Activated naive CD8-positive, alpha-beta T cell (primary cell): ENCODE data around the gene B4GALT2.

Experiments
- H3K27ac Mint-ChIP-seq: one replicate; pipeline ENCODE4 v1.8.0; 2021; ENCODE audit warnings: mixed read lengths
- H3K27me3 Mint-ChIP-seq: one replicate; pipeline ENCODE4 v1.8.0; 2021; ENCODE audit warnings: mixed read lengths
- H3K36me3 Mint-ChIP-seq: one replicate; pipeline ENCODE4 v1.8.0; 2021; ENCODE audit warnings: mixed read lengths
- H3K4me1 Mint-ChIP-seq: one replicate; pipeline ENCODE4 v1.8.0; 2021; ENCODE audit warnings: low read depth, mixed read lengths
- H3K4me3 Mint-ChIP-seq: one replicate; pipeline ENCODE4 v1.8.0; 2021; ENCODE audit warnings: mild to moderate bottlenecking, mixed read lengths
- H3K9me3 Mint-ChIP-seq: one replicate; pipeline ENCODE4 v1.8.0; 2021; ENCODE audit warnings: low read depth, mixed read lengths

The B4GALT2 gene

DNA sequence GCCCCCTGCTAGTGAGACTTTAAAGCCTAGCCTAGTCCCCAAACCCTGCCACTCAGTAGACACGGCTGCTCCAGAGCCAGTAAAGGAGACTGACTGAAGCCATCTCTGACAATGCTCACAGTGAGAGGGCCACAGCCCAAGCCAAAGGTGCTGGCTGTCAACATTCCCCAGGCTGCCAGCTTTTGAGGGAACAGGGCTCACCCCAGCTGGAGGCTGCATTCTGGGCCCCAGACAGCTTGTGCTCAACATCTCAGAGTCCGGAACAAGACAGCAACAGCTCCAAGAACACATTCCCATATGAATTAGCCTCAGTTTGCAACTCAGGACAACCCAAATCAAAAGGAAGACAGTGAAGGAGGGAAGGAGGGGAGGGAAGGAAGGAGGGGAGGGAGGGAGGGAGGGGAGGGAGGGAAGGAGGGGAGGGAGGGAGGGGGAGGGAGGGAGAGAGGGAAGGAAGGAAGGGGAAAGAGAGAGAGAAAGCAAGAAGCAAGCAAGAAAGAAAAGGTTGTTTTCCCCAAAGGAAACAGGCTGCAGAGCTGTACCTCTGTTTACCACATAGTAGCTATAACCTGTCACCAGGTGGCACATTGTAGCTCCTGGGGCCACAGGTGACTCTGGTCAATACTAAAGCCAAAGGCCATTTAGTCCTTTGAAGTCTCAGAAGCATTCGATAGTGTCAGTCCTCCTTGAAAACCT lies 40.0 kb upstream of the B4GALT2 start:
- no peak overlapping the region for H3K27ac Mint-ChIP-seq
- H3K4me1 Mint-ChIP-seq = peaks cover 20% of the 10 kb centered on the region
- H3K27me3 Mint-ChIP-seq = peaks cover 1% of the 10 kb centered on the region
- no peaks in the 10 kb centered on the region for H3K9me3 Mint-ChIP-seq
- no peak overlapping the region for H3K4me3 Mint-ChIP-seq
- H3K36me3 Mint-ChIP-seq = no peaks in the 10 kb centered on the region

DNA sequence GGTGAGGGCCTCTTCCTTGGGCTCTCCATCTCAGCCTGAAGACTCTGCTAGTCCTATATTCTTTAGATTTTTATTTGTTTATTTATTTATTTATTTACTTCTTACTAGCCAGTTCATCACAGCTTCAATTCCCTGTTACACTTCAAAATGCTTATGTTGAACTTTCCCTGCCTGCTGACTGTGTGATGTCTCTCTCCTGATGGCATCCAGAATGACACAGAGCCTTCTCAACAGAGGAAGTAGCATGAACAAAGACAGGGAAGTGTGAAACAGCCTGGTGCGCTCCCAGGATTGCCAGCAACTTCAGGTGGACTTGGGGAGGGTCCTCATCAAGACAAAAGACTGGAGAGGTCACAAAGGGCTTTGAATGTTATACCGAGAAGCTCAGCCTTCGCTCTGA lies 36.6 kb upstream of the B4GALT2 start:
- H3K4me3 Mint-ChIP-seq = no peak overlapping the region
- H3K36me3 Mint-ChIP-seq = no peaks in the 10 kb centered on the region
- no peak overlapping the region for H3K27ac Mint-ChIP-seq
- H3K4me1 Mint-ChIP-seq = peaks cover 23% of the 10 kb centered on the region
- no peaks in the 10 kb centered on the region for H3K27me3 Mint-ChIP-seq
- H3K9me3 Mint-ChIP-seq = no peaks in the 10 kb centered on the region

DNA sequence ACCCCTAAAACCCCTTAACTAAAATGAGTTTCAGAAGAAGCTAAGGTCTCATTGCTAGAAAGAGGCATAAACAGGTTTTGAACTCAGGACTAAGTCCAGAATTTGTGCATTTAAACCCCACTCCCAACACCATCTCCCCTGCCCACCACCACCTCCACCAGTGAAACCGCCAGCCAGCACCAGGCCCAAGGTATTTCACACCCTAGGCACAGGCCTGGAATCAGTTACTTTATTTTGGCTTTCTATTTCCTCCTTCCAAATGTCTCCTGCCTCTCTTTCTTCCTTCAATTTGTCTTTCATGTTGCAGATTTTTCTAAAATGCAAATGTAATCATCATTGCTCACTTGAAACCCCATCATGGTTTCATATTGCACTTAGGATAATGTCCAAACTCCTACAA lies 34.1 kb upstream of the B4GALT2 start:
- Mint-ChIP-seq H3K36me3 (no peaks in the 10 kb centered on the region), H3K27ac (peak overlapping the region; percentile 58), H3K27me3 (no peaks in the 10 kb centered on the region), H3K9me3 (no peaks in the 10 kb centered on the region), H3K4me1 (peaks cover 42% of the 10 kb centered on the region), H3K4me3 (peak overlapping the region; percentile 95)

DNA sequence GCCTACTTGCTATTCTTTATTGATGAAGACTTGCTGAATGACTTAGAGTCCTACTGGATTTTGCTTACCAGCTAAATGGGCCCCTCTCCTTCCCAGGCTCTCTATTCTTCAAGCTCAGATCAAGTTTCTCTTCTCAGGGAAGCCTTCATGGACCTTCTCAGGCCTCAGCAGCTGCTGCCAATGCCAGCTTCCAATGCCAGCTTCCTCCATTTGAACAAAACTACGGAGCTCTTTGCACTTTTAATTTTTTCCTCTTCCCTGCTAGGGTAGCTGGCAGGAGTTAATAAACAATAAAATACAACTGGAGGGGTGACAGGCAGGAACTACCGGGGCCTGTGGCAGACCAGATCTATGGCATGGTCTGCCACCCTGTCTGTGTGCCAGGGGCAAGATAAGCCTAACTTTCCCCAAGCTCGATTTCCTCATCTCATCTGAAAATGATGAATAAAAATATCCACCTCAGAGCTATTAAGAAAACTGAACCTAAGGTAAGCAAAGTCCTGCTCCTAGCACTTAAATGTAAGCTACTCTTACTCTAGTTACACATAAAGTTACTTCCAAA lies 33.3 kb upstream of the B4GALT2 start:
- Mint-ChIP-seq H3K4me3 (peak overlapping the region; percentile 95), H3K27me3 (no peaks in the 10 kb centered on the region), H3K27ac (peak overlapping the region; percentile 96), H3K36me3 (peaks cover 5% of the 10 kb centered on the region), H3K9me3 (no peaks in the 10 kb centered on the region), H3K4me1 (peaks cover 47% of the 10 kb centered on the region)

DNA sequence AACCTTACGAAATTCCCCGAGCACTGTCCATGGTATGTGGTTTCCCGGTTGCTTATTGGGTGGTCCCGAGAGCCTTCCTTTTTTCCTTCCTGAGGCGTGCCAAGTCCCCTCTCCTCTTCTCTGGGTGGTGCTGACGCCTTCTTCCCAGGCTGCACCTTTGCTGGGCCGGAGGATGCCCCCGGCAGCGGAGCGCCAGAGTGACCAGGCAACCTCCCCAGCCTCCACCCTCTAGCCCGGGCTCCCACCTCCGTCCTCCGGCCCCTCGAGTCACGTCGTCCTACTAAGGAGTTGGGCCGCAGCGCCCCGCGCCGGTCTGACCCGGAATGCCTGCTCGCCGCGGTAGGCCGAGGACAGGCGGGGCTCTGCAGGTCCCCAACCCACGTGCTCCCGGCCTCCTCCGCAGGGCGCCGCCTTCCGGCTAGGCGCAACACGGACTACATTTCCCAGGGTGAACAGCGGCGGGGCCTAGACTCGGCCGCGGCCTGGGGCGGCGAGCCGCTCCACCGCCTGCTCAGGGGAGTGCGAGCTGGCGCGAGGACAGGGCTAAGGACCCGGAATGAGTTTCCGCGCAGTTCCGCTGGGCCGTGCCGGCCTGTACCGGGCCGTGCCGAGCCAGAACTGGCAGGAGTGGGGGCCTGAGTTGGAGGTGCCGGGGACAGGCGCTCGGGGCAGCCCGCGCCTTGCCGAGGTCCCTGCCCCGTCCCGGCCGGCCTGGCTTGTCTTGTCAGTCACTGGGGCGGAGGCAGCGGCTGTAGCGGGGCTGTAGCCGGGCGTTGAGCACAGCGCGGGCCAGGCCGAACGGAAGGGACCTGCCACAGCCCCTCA lies 32.6 kb upstream of the B4GALT2 start, which contains the start of gene IPO13:
TSS of gene IPO13 (plus strand) at position 715 of the 825 bp plus-strand sequence. CDS start 651 bp downstream, outside the sequence.
- Mint-ChIP-seq H3K27me3 (no peaks in the 10 kb centered on the region), H3K9me3 (no peaks in the 10 kb centered on the region), H3K4me1 (peaks cover 53% of the 10 kb centered on the region), H3K36me3 (peaks cover 5% of the 10 kb centered on the region), H3K4me3 (peak within 1 kb of the TSS; percentile 95), H3K27ac (peak within 1 kb of the TSS; percentile 96)

DNA sequence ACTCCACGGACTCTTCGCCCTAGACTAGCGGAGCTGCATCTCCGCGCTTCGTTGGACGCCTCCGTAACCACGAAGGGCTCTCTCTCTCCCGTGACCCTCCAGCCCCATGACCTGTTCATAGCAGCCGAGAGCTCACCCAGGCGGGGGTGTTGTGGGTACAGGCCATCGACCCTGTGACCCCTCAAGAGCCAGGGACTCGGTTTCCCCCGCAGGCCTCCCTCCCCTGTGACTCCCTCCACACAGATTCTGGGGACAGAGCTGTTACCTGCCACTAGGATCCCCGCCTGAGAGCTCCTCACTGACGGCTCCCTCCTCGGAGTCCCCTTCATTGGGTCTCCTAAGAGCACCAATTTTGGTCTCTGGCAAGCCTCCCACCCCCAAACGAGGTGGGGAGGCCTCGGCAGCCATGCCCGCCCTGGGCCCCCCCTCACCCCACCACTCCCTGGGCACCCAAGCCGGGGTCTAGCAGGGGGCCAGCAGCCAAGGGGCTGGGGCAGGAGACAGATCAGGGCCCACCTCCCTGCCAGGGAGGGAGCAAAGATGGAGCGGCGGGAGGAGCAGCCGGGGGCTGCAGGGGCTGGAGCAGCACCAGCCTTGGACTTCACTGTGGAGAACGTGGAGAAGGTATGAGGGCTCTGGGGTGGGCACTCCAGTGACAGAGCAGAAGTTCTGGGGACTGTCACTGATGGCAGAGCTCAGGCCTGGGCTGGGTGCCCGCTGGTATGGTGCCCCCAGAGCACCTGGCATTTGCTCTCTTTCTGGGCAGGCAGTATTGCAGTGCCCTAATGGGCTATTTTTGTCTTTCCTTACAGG lies 31.7 kb upstream of the B4GALT2 start:
- Mint-ChIP-seq H3K4me3 (peak overlapping the region; percentile 95), H3K27me3 (no peaks in the 10 kb centered on the region), H3K36me3 (peaks cover 5% of the 10 kb centered on the region), H3K4me1 (peaks cover 57% of the 10 kb centered on the region), H3K9me3 (no peaks in the 10 kb centered on the region), H3K27ac (peak overlapping the region; percentile 96)

DNA sequence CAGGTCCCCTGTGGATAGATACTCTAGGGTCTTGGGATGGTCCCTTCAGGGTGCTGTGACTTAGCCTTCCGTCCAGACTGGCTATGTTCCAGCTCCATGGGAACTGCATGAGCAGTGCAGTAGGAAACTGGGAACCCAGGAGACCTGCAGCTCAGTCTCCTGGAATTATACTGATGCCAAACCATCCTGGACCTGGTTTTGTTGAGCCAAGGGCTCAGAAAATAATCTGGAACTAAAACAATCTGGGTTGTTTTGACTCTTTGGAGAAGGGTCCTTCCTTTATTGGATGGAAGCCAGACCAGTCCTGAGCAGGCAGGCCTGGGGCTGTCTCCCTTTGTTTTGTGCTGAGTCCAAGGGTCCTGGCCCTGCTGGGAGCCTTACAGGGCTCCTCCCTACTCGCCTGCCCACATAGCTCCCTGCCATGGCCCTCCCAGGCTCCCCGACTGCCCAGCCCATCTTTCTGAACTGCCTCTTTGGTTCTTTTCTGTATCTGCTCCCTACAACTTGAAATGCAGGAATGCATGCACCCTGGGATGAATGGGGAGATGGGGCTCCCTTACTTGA lies 31.1 kb upstream of the B4GALT2 start:
- Mint-ChIP-seq H3K9me3 (no peaks in the 10 kb centered on the region), H3K4me1 (peaks cover 55% of the 10 kb centered on the region), H3K27me3 (no peaks in the 10 kb centered on the region), H3K4me3 (peak overlapping the region; percentile 95), H3K36me3 (peaks cover 5% of the 10 kb centered on the region), H3K27ac (peak overlapping the region; percentile 96)

DNA sequence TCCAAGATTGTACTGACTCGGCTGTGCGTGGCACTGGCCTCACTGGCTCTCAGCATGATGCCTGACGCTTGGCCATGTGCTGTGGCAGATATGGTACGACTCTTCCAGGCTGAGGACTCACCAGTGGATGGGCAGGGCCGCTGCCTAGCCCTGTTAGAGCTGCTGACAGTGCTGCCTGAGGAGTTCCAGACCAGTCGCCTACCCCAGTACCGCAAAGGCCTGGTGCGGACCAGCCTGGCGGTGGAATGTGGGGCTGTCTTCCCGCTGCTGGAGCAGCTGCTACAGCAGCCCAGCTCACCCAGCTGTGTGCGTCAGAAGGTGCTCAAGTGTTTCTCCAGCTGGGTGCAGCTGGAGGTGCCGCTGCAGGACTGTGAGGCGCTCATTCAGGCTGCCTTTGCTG lies 29.3 kb upstream of the B4GALT2 start:
- Mint-ChIP-seq H3K4me3 (no peak overlapping the region), H3K9me3 (no peaks in the 10 kb centered on the region), H3K27ac (no peak overlapping the region), H3K4me1 (peaks cover 48% of the 10 kb centered on the region), H3K27me3 (no peaks in the 10 kb centered on the region), H3K36me3 (peaks cover 5% of the 10 kb centered on the region)

DNA sequence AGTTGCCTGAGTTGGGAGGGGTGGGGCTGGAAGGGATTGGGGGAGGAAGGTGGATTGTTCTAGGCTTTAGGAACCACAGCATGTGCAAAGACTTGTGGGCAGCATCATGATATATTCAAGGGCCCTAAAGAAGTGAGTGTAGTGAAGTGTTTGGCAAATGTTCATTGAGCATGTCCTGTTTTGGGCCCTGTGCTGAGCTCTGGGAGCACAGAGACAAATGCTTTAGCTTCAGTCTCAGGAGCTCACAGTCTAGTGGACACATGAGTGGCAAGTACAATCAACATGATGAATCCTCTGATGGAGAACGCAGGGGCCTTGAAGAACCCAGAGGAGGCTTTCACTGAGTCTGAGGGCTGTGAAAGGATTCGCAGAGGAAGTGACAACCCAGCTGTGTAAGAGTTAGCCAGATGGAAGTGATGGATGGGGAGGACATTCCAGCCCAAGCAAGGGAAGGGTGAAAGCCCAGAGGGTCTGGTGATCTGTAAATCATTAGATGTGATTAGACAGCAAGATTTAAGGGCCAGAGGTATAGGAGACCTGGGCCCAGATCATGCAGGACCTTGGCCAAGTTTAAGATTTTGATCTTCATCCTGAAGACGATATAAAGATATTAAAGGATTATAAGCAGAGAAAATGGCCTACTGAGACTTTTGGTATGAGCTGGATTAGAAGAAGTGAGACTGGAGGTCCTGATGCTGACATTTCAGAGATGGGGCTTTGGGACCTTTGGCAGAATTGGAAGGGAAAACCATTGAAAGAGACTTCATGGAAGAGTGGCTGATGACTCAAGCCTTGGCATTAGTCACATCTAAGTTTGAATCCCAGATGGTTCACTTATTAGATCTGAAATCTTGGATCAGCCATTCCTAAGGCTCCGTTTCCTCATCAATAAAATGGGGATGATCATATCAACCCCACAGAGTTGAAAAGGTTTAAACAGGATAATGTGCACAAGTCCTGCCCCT lies 27.7 kb upstream of the B4GALT2 start:
- Mint-ChIP-seq H3K9me3 (no peaks in the 10 kb centered on the region), H3K36me3 (peaks cover 5% of the 10 kb centered on the region), H3K4me3 (no peak overlapping the region), H3K4me1 (peaks cover 35% of the 10 kb centered on the region), H3K27ac (no peak overlapping the region), H3K27me3 (no peaks in the 10 kb centered on the region)

DNA sequence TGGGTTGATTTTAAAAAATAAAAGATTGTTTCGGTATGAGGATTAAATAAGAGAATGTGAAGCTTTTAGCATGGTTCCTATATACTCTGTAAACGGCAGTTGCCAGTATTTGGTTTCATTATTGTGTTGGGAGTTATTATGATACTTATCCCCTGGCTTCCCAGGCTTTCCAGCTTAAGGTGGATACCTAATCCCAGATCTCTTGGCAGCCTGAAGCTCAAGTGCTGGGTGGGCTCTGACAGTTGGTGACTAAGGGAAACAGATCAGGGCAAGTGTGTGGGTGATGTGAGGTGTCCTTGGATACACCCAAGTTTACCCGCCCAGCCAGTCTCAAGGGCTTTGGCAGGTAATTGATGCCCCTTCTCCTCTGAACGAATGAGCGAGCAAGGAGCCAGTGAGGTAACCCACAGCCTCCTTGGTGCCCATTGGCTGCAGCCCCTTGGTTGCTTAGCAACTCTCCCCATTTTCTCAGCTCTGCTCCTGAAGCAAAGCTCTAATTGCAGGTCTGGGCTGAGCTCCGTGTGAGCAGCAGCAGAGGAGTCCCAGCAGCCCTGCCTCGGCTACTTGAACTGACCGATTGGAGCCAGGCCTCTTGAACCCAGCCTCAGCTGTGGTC lies 26.2 kb upstream of the B4GALT2 start:
- Mint-ChIP-seq H3K9me3 (no peaks in the 10 kb centered on the region), H3K27ac (no peak overlapping the region), H3K27me3 (no peaks in the 10 kb centered on the region), H3K4me3 (no peak overlapping the region), H3K4me1 (peaks cover 30% of the 10 kb centered on the region), H3K36me3 (peaks cover 8% of the 10 kb centered on the region)

DNA sequence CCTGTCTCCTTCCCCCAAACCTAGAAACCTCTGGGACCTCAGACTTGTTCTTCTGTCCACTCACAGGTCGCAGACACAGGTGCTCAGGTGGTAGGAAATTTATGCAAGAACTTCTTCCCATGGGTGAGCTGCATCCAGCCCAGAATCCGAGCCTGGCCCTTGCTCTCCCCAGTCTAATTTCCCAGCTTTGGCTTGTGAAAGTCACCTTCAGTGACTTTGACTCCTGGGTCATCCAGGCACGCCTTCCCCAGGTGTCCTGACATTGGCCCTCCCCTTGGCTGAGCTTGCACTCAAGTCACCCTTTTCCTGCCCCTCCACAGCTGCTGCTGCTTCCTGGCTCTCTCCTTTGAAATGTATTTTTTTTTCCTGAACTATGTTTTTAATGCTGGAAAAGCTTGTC lies 25.6 kb upstream of the B4GALT2 start:
- Mint-ChIP-seq H3K4me1 (peaks cover 27% of the 10 kb centered on the region), H3K27ac (no peak overlapping the region), H3K27me3 (no peaks in the 10 kb centered on the region), H3K4me3 (no peak overlapping the region), H3K9me3 (no peaks in the 10 kb centered on the region), H3K36me3 (peaks cover 10% of the 10 kb centered on the region)

DNA sequence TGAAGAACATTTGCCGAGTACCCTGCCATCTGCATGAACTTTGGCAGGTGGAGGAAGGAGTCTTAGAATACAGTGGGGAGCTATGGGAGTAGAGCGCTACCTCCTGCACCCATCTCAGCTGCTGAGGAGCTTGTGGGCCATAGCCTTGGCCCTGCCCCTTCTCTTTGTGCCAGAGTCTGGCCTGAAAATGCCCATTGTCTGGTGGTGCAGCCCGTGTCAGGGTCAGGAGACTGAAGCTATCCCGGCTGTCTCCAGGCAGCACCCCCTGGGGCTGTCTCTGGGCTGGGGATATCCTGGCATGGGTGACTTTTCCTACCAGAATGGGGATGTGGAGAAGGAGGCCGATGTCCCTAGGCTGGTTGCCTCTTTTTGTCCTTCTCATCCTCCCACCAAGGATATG lies 25.0 kb upstream of the B4GALT2 start:
- H3K4me1 Mint-ChIP-seq = peaks cover 20% of the 10 kb centered on the region
- H3K27me3 Mint-ChIP-seq = no peaks in the 10 kb centered on the region
- no peak overlapping the region for H3K4me3 Mint-ChIP-seq
- H3K9me3 Mint-ChIP-seq = no peaks in the 10 kb centered on the region
- H3K27ac Mint-ChIP-seq = no peak overlapping the region
- peaks cover 11% of the 10 kb centered on the region for H3K36me3 Mint-ChIP-seq

DNA sequence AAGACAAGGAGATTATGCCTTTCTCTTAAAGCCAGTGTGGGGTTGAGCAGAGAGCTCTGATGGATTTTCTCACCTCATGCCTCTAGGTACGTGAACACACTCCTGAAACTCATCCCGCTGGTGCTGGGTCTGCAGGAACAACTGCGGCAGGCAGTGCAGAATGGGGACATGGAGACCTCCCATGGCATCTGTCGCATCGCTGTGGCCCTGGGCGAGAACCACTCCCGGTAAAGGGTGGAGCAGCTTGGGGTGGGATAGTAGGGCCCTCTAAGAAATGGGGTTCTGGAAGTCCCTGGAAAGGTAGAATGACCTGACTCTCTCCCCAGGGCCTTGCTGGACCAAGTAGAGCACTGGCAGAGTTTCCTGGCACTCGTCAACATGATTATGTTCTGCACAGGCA lies 22.8 kb upstream of the B4GALT2 start:
- no peaks in the 10 kb centered on the region for H3K9me3 Mint-ChIP-seq
- peaks cover 8% of the 10 kb centered on the region for H3K36me3 Mint-ChIP-seq
- no peak overlapping the region for H3K27ac Mint-ChIP-seq
- H3K4me1 Mint-ChIP-seq = peaks cover 7% of the 10 kb centered on the region
- H3K27me3 Mint-ChIP-seq = no peaks in the 10 kb centered on the region
- H3K4me3 Mint-ChIP-seq = no peak overlapping the region
